Fibroblast of lung (primary cell): ENCODE data around the gene TSPYL2. TPM values are rescaled to one million over a fixed set of nuclear protein-coding genes. Genes with fewer than 3 reads are reported as not detected.
A peak's percentile ranks its signal among the peaks of the same experiment; 100 is the strongest.

Experiments
- DNase-seq, 2 donors: peaks; one replicate each; pipeline versions ENCODE4 v3.0.0 to v3.0.0-alpha.2; 2010; ENCODE audit warnings: low read depth in 2 of 2
- H2AFZ ChIP-seq: 2 replicates; pipeline ENCODE4 v1.5.1; 2012; ENCODE audit warnings: low read length, control low read depth, inconsistent platforms
- H3K27ac ChIP-seq: 2 replicates; pipeline ENCODE4 v1.5.1; 2011; ENCODE audit warnings: low read length, control low read depth; ENCODE audit not compliant: insufficient read depth
- H3K27me3 ChIP-seq: 2 replicates; pipeline ENCODE4 v1.5.1; 2011; ENCODE audit warnings: mild to moderate bottlenecking, low read length; ENCODE audit not compliant: control insufficient read depth, insufficient read depth
- H3K36me3 ChIP-seq: 2 replicates; pipeline ENCODE4 v1.5.1; 2011; ENCODE audit warnings: low read length; ENCODE audit not compliant: control insufficient read depth, insufficient read depth
- H3K4me1 ChIP-seq: 2 replicates; pipeline ENCODE4 v1.5.1; 2011; ENCODE audit warnings: low read length; ENCODE audit not compliant: control insufficient read depth, insufficient read depth; ENCODE audit errors: extremely low read depth
- H3K4me2 ChIP-seq: 2 replicates; pipeline ENCODE4 v1.5.1; 2011; ENCODE audit warnings: low read length, control low read depth; ENCODE audit not compliant: insufficient read depth; ENCODE audit errors: extremely low read depth
- H3K4me3 ChIP-seq, 4 experiments: fragments of 200-600 bp in 1 of 4; sonication (generic) in 1 of 4; replicated peaks in 1 of 4; 2 replicates each; pipeline ENCODE4 v1.5.1; 2011 to 2016; ENCODE audit warnings: low read length in 4 of 4, low read depth in 3 of 4, mild to moderate bottlenecking in 3 of 4, control low read depth in 2 of 4, inconsistent platforms in 1 of 4, mixed read lengths in 1 of 4; ENCODE audit not compliant: insufficient read depth in 1 of 4; ENCODE audit errors: control extremely low read depth in 1 of 4
- H3K79me2 ChIP-seq: 2 replicates; pipeline ENCODE4 v1.5.1; 2012; ENCODE audit warnings: mild to moderate bottlenecking, low read length, inconsistent platforms; ENCODE audit not compliant: control insufficient read depth, insufficient read depth
- H3K9ac ChIP-seq: 2 replicates; pipeline ENCODE4 v1.5.1; 2011; ENCODE audit warnings: mild to moderate bottlenecking, low read length, control low read depth; ENCODE audit not compliant: insufficient read depth
- H3K9me3 ChIP-seq: 2 replicates; pipeline ENCODE4 v1.5.1; 2012; ENCODE audit warnings: low read depth, low read length; ENCODE audit not compliant: control insufficient read depth, insufficient read depth
- H4K20me1 ChIP-seq: 2 replicates; pipeline ENCODE4 v1.5.1; 2011; ENCODE audit warnings: low read length; ENCODE audit not compliant: control insufficient read depth, insufficient read depth; ENCODE audit errors: extremely low read depth
- CTCF ChIP-seq, 2 donors: IDR thresholded peaks in 1 of 2; conservative IDR thresholded peaks in 1 of 2; 1 replicate in 1 of 2; 2 replicates in 1 of 2; pipeline ENCODE4 v1.5.1; 2011 to 2012; ENCODE audit warnings: low read length in 2 of 2, control low read depth in 1 of 2, inconsistent platforms in 1 of 2, low read depth in 1 of 2, mild to moderate bottlenecking in 1 of 2
- EZH2 ChIP-seq: IDR thresholded peaks from 2 replicates; pipeline ENCODE4 v1.5.1; 2012; ENCODE audit warnings: low read length, control low read depth, mild to moderate bottlenecking; ENCODE audit errors: missing control alignments
- polyA plus RNA-seq, 2 donors: library from polyadenylated mRNA; depleted of rRNA in 1 of 2; stranded (reverse) in 1 of 2; unstranded in 1 of 2; fragments of >200 nt; gene quantifications; 2 replicates each; pipeline ENCODE4 v1.2.1, GENCODE V29; 2011 to 2012; ENCODE audit warnings: missing spikeins in 1 of 2
- total RNA-seq: library from RNA; depleted of rRNA; stranded (reverse); fragments of >200 nt; gene quantifications from 2 replicates; pipeline ENCODE4 v1.2.1, GENCODE V29; 2014

Gene TSPYL2
- total and polyA plus RNA-seq, 2 donors (not counting 1 experiment from before 2014, with no cell fraction given): 10.2 to 21.0 TPM

- H3K4me2 ChIP-seq: no peak overlapping the region
- no peaks in the 10 kb centered on the region for H3K27me3 ChIP-seq
- H2AFZ ChIP-seq: no peak overlapping the region
- H4K20me1 ChIP-seq: no peaks in the 10 kb centered on the region
- TF ChIP-seq EZH2 (no peak), CTCF (conservative IDR thresholded peaks at IDR 0.05 in 1 of 2, IDR thresholded peaks at IDR 0.05 in 1 of 2; ENCODE audit: low read depth in 1 of 2, low read length in 2 of 2) (no peak)
- no peak overlapping the region for H3K9ac ChIP-seq
- H3K9me3 ChIP-seq: no peaks in the 10 kb centered on the region
- no peak for DNase-seq
- H3K79me2 ChIP-seq: no peaks in the 10 kb centered on the region
- peaks cover 4% of the 10 kb centered on the region for H3K4me1 ChIP-seq
- no peak overlapping the region for H3K4me3 ChIP-seq
- peaks cover 3% of the 10 kb centered on the region for H3K36me3 ChIP-seq
- H3K27ac ChIP-seq: no peak overlapping the region
Observed at GRCh38 chrX:53078943-53079342, 3.2 kb upstream of the TSPYL2 start.

GRCh38 chrX:53080628-53081580 lies 1.3 kb upstream of the TSPYL2 start:
- Histone ChIP-seq H4K20me1 (no peaks in the 10 kb centered on the region), H3K9me3 (no peaks in the 10 kb centered on the region), H3K4me1 (peaks cover 4% of the 10 kb centered on the region), H2AFZ (no peak overlapping the region), H3K27me3 (no peaks in the 10 kb centered on the region), H3K79me2 (no peaks in the 10 kb centered on the region), H3K9ac (no peak overlapping the region), H3K27ac (peak overlapping the region; percentile 1), H3K36me3 (peaks cover 9% of the 10 kb centered on the region), H3K4me3 (peak overlapping the region in 2 of 4 experiments; percentile 28 to 36), H3K4me2 (peak overlapping the region; percentile 40)
- DNase-seq: peak; percentile 19 to 29
- TF ChIP-seq CTCF (conservative IDR thresholded peaks at IDR 0.05 in 1 of 2, IDR thresholded peaks at IDR 0.05 in 1 of 2; ENCODE audit: low read depth in 1 of 2, low read length in 2 of 2) (no peak), EZH2 (no peak)

GRCh38 chrX:53082773-53083616 lies 828 bp downstream of the TSPYL2 start:
- TF ChIP-seq EZH2: no peak
- peaks cover 10% of the 10 kb centered on the region for H3K36me3 ChIP-seq
- H3K4me2 ChIP-seq: peak overlapping the region; percentile 81
- no peaks in the 10 kb centered on the region for H3K79me2 ChIP-seq
- H3K9me3 ChIP-seq: no peaks in the 10 kb centered on the region
- peak overlapping the region; percentile 69 for H3K27ac ChIP-seq
- H2AFZ ChIP-seq: no peak overlapping the region
- H3K9ac ChIP-seq: peak overlapping the region; percentile 80
- H3K27me3 ChIP-seq: no peaks in the 10 kb centered on the region
- DNase-seq: no peak
- H4K20me1 ChIP-seq: peaks cover 2% of the 10 kb centered on the region
- H3K4me1 ChIP-seq: peaks cover 4% of the 10 kb centered on the region
- peak overlapping the region; percentile 61 to 80 (median 68) for H3K4me3 ChIP-seq
